NCI-H2171 treated with DMSO at 0.1 percent for 48 hours (cell line): ENCODE measurements around the gene MCM9.
"Not testable (repeated sequence)": the region's sequence is repeated elsewhere in the genome, so short reads cannot be mapped to it uniquely, and the experiment has no call there.

Experiments used
- DNase-seq: peaks from one replicate; lab custom pipeline; 2025; lab: John Stamatoyannopoulos, UW

Gene MCM9

GRCh38 chr6:118893807-118894424 is 41.0 kb downstream of the MCM9 start, which contains the start of gene ASF1A:
TSS of gene ASF1A (plus strand) at chr6:118894152. CDS start at chr6:118894414, 262 bp downstream.
- peak; percentile 99 for DNase-seq

DNA sequence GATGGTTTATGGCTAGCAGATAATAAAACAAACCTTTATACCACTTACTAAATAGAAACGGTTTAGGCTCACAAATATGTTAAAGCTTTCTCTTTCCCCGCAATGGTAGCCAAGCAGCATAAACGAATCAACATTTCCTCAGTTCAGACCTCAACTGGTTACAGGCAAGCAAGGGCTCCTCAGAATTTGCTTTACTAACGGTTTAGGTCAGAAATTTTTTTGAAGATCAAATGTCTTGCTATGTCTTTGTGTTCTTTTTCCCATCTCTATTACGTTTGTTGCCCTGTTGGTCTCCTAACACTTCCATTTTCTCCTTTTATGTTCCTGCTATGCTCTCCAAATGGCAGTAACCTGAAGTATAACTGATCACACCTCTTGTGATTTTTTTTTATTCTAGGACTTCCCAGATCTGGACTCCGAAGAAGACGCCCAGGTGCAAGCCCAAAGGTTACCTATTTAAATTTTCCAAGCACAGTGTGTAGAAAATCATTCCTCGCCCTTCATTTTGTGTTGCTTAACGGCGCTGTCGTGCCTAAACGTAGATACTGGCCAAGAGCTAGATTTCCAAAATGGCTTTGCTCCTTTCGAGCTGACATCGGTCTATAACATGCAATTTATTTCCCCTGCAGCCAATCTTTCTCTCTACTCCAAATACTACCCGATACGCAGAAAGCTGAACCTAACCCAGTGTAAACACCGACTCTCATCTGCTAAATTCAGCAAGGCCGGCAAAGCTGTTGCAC is 41.7 kb downstream of the MCM9 start:
- DNase-seq, result peak; percentile 96

- no peak for DNase-seq
Observed at GRCh38 chr6:118892355-118892991, 42.5 kb downstream of the MCM9 start.

DNA sequence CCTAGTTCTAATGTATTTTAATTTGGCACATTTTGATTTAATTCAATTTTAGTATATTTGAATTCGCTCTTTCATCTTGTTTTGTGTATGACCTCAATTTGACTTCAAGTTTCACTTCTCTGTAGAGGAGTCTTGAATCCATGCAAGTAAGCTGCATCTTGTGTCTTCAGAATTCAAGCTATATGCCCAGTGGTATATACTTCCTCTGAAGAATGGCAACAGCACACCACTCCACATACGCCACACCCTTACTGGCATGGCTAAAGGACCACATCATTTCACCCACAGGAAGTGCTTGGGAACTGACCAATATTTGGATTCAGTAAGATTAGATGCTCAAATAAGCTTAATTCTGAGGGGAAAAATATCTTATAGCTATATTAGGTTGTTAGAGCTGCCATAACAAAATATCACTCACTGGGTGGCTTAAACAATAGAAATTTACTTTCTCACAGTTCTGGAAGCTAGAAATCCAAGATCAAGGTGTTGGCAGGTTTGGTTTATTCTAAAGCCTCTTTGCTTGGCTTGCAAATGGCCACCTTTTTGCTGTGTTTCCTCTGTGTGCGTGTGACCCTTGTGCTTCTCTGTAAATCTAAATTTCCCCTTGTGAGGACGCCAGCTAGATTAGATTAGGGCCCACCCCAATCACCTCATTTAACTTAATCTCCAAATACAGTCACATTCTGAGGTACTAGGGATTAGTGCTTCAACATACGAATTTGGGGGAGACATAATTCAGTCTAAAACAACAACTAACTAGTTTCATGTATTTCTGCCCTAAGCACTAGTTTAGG is 43.8 kb downstream of the MCM9 start:
- DNase-seq, result no peak

GRCh38 chr6:118889163-118889562 is 45.8 kb downstream of the MCM9 start:
- DNase-seq, result no peak

- DNase-seq, result no peak
Observed at GRCh38 chr6:118886641-118887040, 48.3 kb downstream of the MCM9 start.

DNA sequence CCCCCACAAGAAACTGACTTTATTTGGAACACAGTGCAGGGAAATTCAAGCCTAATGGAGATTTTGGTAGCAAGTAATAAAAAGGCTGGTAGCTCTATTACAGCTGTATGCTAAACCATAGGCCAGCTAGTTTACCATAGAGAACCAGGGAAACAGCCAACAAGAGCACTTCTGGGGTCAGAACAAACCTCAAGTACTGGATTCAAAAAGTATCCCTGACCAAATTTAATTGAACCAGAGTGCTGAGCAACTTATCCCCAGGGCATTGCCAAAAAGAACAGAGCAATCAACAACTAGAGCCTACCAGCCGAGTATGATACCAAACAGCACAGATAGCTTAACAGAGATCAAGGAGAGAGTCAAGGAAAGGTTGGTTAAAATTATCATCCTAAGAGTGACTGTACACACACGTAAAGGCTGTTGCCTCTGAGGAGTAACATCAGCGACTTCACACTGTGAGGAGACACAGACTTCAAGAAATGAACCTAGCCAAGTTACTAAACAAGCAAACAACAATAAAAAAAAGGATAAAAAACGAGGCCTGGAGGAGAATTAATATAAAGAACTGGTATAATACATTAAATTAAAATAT is 52.5 kb downstream of the MCM9 start:
- no peak for DNase-seq

DNA sequence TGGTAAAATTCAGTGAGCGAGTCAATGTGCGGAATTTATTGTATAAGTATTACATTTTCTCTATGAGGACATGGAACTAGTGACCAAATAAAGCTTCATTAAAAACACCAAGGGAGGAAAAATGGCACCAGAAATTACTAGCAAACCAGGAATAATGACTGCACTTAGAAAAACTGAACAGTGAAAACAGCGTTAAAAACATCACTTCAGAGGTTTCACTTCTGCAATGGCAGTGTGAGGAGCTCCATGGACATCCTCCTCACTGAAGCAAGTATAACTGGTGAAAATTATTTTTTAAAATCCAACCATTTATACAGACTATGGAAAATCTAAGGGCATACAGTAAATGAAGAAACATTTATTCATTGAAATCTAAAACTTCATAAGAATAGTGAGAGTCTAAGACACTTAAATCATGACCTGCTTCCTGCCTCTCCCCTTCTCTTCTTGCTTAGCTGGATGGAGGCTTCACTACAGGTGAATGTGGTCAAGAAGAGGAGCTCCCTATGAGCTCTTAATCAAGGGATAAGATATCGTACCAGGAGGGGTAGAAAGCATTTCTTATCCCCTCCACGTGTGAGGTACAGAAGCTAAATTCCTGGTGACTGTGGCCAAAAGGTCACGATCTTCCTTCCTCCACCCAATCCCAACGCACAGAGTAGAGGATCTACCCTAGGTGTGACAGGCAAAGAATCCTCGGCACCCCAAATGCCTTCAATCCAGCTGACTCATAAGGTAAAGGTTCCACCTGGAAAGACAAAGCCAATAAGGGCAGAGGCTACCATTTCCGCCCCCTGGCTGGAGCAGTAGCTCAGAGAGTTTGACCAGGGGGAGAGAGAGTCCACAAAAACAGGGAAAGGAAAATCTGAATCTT is 53.3 kb downstream of the MCM9 start:
- no peak for DNase-seq

GRCh38 chr6:118877806-118878205 is 57.2 kb downstream of the MCM9 start:
- DNase-seq, result no peak

DNA sequence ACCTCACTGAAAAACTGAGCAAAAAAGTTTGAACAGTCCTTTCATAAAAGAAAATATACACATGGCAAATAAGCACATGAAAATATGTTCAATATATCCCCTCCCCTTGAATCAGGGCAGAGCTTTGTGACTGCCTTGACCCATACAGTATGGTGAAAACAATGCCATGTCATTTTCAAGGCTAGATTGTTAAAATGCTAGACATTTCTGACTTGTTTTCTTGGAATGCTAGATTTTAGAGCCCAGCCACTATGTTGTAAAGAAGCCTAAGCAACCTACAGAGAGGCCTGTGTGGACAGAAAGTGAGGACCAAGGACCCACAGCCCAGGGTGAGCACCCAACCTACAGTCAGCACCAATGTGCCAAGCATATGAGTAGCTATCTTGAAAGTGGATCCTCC is 58.1 kb downstream of the MCM9 start:
- no peak for DNase-seq

- DNase-seq, result no peak
Observed at GRCh38 chr6:118876198-118876597, 58.8 kb downstream of the MCM9 start.

DNA sequence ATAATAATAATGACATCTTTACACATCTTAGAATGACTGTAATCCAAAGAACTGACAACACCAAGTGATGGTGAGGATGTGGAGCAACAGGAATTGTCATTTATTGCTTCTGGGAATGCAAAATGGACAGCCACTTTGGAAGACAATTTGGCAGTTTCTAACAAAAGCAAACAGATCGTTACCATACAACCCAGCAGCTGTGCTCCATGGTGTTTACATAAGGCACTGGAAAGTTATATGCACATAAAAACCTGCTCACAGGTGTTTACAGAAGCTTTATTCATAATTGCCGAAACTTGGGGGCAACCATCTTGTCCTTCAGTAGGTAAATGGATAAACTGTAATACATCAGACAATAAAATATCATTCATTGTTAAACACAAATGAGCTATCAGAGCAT is 59.3 kb downstream of the MCM9 start:
- DNase-seq, result no peak

DNA sequence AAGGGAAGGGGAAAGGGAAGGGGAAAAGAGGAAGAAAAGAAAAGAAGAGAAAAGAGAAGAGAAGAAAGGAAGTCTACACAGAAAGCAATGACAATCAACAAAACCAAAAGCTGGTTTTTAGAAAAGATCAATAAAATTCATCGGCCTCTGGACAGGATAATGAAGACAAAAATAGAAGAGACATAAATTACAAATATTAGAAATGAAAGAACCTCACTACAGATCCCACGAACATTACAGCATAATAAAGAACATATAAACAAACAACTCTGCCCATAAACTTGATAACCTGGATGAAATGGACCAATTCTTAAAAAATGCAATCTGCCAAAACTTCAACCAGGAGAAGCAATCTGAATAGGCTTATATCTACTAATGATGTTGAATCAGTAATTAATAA is 61.7 kb downstream of the MCM9 start:
- DNase-seq, result no peak

GRCh38 chr6:118872726-118873125 is 62.2 kb downstream of the MCM9 start:
- no peak for DNase-seq

DNA sequence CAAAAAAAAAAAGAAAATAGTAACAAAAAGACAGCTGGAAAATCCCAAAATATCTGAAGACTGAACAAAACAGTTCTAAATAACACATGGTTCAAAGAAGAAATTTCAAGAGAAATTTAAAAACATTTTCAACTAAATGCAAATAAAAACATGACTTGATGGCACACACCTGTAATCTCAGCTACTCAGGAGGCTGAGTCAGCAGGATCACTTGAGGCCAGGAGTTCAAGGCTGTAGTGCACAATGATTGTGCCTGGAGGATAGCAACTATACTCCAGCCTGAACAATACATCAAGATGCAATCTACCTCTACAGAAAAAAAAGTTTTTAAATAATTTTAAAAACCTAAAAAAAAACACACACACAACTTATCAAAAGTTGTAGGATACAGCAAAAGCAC is 62.6 kb downstream of the MCM9 start:
- DNase-seq, result no peak

DNA sequence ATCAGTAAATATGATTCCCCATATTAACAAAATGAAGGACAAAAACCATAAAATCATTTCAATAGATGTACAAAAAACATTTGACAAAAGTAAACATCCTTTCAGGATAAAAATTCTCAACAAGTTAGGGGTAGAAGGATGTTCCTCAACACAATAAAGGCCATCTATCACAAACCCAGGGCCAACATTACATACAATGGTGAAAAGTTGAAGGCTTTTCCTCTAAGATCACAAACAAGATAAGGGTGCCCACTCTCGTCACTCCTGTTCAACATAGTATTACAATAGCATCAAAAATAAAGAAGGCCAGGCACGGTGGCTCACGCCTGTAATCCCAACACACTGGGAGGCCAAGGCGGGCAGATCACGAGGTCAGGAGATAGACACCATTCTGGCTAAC is 63.6 kb downstream of the MCM9 start:
- no peak for DNase-seq

GRCh38 chr6:118869894-118870589 is 64.9 kb downstream of the MCM9 start:
- no peak for DNase-seq

DNA sequence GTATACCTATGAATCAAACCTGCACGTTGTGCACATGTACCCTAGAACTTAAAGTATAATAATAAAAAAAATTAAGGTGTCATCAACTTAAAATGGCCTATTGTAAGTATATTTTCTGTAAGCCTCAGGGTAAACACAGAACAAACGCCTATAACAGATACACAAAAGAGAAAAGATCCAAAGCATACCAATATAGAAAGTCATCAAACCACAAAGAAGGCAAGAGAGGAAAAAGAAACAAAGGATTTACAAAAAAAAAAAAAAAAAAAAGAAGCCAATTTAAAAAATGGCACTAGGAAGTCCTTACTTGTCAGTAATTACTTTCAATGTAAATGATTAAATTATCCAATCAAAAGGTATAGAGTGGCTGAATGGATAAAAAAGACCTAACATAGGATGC is 65.6 kb downstream of the MCM9 start:
- DNase-seq, result no peak

- not testable (repeated sequence) for DNase-seq
Observed at GRCh38 chr6:118868901-118869300, 66.1 kb downstream of the MCM9 start.

GRCh38 chr6:118867181-118867580 is 67.8 kb downstream of the MCM9 start:
- DNase-seq, result no peak

- DNase-seq, result no peak
Observed at GRCh38 chr6:118865100-118865391, 69.9 kb downstream of the MCM9 start.
